B cell (primary cell): ENCODE results near the gene NELFE. TPM values are rescaled to one million over a fixed set of nuclear protein-coding genes. Genes with fewer than 3 reads are reported as not detected.

Source experiments
- ATAC-seq: fragments of 200-7000 bp; cut with Tn5 transposase; one replicate; pipeline ENCODE4 v1.10.0; 2021; ENCODE audit warnings: low read depth, mild to moderate bottlenecking, moderate number of reproducible peaks, moderate library complexity
- CTCF ChIA-PET: fragments of 350-600 bp; sonication (Branson Sonifier 250); formaldehyde crosslinking; loops from one replicate; lab custom pipeline; 2021; ENCODE audit warnings: antibody characterized with exemption, inconsistent platforms; lab: Charles Lee
- POLR2A ChIA-PET: fragments of 350-600 bp; sonication (Branson Sonifier 250); formaldehyde crosslinking; loops from one replicate; lab custom pipeline; 2021; ENCODE audit warnings: antibody characterized with exemption; lab: Charles Lee
- DNase-seq: peaks from one replicate; pipeline ENCODE4 v3.0.0; 2013
- H2AFZ ChIP-seq: 2 replicates; pipeline ENCODE4 v1.6.1; 2012; ENCODE audit warnings: mild to moderate bottlenecking, low read depth, low read length; ENCODE audit not compliant: insufficient read depth, poor library complexity, severe bottlenecking
- H3K27ac ChIP-seq, 2 donors: 1 replicate in 1 of 2; 2 replicates in 1 of 2; pipeline ENCODE4 v1.5.1; 2012 to 2013; ENCODE audit warnings: low read length in 2 of 2, mild to moderate bottlenecking in 2 of 2, moderate library complexity in 1 of 2
- H3K27me3 ChIP-seq, 4 experiments: fragments of 200-600 bp in 1 of 4; sonication (generic) in 1 of 4; replicated peaks in 1 of 4; 1 replicate in 2 of 4; 2 replicates in 2 of 4; pipeline versions ENCODE4 v1.6.1 to v1.7.0; 2013 to 2016; ENCODE audit warnings: low read length in 3 of 4, mild to moderate bottlenecking in 2 of 4, mixed read lengths in 1 of 4, moderate library complexity in 1 of 4; ENCODE audit not compliant: insufficient read depth in 4 of 4, control insufficient read depth in 3 of 4; ENCODE audit errors: control extremely low read depth in 1 of 4
- H3K36me3 ChIP-seq, 2 experiments: replicated peaks in 1 of 2; 1 replicate in 1 of 2; 2 replicates in 1 of 2; pipeline versions ENCODE4 v1.6.1 to v1.7.1; 2013; ENCODE audit warnings: low read length in 1 of 2; ENCODE audit not compliant: insufficient read depth in 2 of 2, control insufficient read depth in 1 of 2; ENCODE audit errors: control extremely low read depth in 1 of 2, extremely low read depth in 1 of 2
- H3K4me1 ChIP-seq, 2 donors: fragments of 200-600 bp in 1 of 2; sonication (generic) in 1 of 2; 1 replicate in 1 of 2; 2 replicates in 1 of 2; pipeline versions ENCODE4 v1.5.1 to v1.6.1; 2013 to 2017; ENCODE audit warnings: low read length in 2 of 2; ENCODE audit not compliant: control insufficient read depth in 2 of 2, insufficient read depth in 2 of 2
- H3K4me2 ChIP-seq: replicated peaks from 2 replicates; pipeline ENCODE3; 2012; ENCODE audit warnings: mild to moderate bottlenecking, low read depth, low read length; ENCODE audit not compliant: poor library complexity, severe bottlenecking
- H3K4me3 ChIP-seq, 5 experiments: fragments of 200-600 bp in 1 of 5; sonication (generic) in 1 of 5; 1 replicate in 3 of 5; 2 replicates in 2 of 5; pipeline versions ENCODE4 v1.5.1 to v1.7.0; 2011 to 2016; ENCODE audit warnings: low read length in 4 of 5, mild to moderate bottlenecking in 4 of 5, low read depth in 2 of 5, control low read depth in 1 of 5, moderate library complexity in 1 of 5; ENCODE audit not compliant: insufficient read depth in 1 of 5; ENCODE audit errors: control extremely low read depth in 1 of 5, extremely low read depth in 1 of 5
- H3K79me2 ChIP-seq: fragments of 200-600 bp; sonication (generic); one replicate; pipeline ENCODE4 v1.6.0; 2016; ENCODE audit warnings: low read length; ENCODE audit not compliant: control insufficient read depth, insufficient read depth
- H3K9ac ChIP-seq: fragments of 200-600 bp; sonication (generic); 2 replicates; pipeline ENCODE4 v1.6.1; 2017; ENCODE audit warnings: mild to moderate bottlenecking, low read length, moderate library complexity
- H3K9me3 ChIP-seq, 3 donors: one replicate each; pipeline versions ENCODE4 v1.6.1 to v1.7.1; 2013; ENCODE audit warnings: low read length in 2 of 3; ENCODE audit not compliant: control insufficient read depth in 2 of 3, insufficient read depth in 1 of 3; ENCODE audit errors: control extremely low read depth in 1 of 3
- H4K20me1 ChIP-seq: 2 replicates; pipeline ENCODE4 v1.6.0; 2012; ENCODE audit warnings: mild to moderate bottlenecking, low read length; ENCODE audit not compliant: insufficient read depth, control insufficient read depth, poor library complexity, severe bottlenecking
- H3K27ac Mint-ChIP-seq: one replicate; pipeline ENCODE4 v1.8.0; 2021; ENCODE audit warnings: mixed read lengths
- H3K27me3 Mint-ChIP-seq: one replicate; pipeline ENCODE4 v1.8.0; 2021; ENCODE audit warnings: mixed read lengths
- H3K4me1 Mint-ChIP-seq: one replicate; pipeline ENCODE4 v1.8.0; 2021; ENCODE audit warnings: mixed read lengths
- H3K4me3 Mint-ChIP-seq: one replicate; pipeline ENCODE4 v1.8.0; 2021; ENCODE audit warnings: mixed read lengths
- H3K9me3 Mint-ChIP-seq: one replicate; pipeline ENCODE4 v1.8.0; 2022; ENCODE audit warnings: mixed read lengths; ENCODE audit not compliant: insufficient read depth
- EZH2 ChIP-seq: IDR thresholded peaks from 2 replicates; pipeline ENCODE4 v1.6.1; 2012; ENCODE audit warnings: borderline replicate concordance, low read depth, mild to moderate bottlenecking, moderate library complexity, low read length; ENCODE audit not compliant: insufficient read depth, poor library complexity, severe bottlenecking
- WGBS: methylation state at CpG from one replicate; pipeline ENCODE4 v1.1.5; 2013; ENCODE audit warnings: missing lambda C conversion rate; ENCODE audit not compliant: insufficient coverage; 5-methylcytosine and 5-hydroxymethylcytosine counted together
- intact Hi-C: fragments of 100-400 bp; cut with micrococcal nuclease; formaldehyde crosslinking; loops from one replicate; pipeline ENCODE4 v1.10.0; 2022
- polyA plus RNA-seq: library from polyadenylated mRNA; depleted of rRNA; stranded (reverse); fragments of >200 nt; gene quantifications from 2 replicates; pipeline ENCODE4 v1.2.3, GENCODE V29; 2012
- total RNA-seq, 2 donors: library from RNA; stranded (reverse); fragments of 120-200 nt in 1 of 2; gene quantifications; 1 replicate in 1 of 2; 2 replicates in 1 of 2; pipeline versions ENCODE4 v1.2.3 to v1.2.4, GENCODE V29; 2013 to 2022
- TF ChIP-seq, protein P1 (sequence below): fragments of 200-600 bp; IDR thresholded peaks from one replicate; pipeline ENCODE4 v1.8.0; 2022; ENCODE audit warnings: antibody characterized with exemption, mild to moderate bottlenecking

Gene NELFE
- total and polyA plus RNA-seq, 2 donors (not counting 1 experiment from before 2014, with no cell fraction given), result 39.0 to 53.7 TPM

GRCh38 chr6:31979238-31979898, 20.6 kb upstream of the NELFE start:
- ATAC-seq (no peak), DNase-seq (no peak)
- H3K9me3 Mint-ChIP-seq, result no peaks in the 10 kb centered on the region
- no peak for TF ChIP-seq EZH2
- TF ChIP-seq, protein P1, sequence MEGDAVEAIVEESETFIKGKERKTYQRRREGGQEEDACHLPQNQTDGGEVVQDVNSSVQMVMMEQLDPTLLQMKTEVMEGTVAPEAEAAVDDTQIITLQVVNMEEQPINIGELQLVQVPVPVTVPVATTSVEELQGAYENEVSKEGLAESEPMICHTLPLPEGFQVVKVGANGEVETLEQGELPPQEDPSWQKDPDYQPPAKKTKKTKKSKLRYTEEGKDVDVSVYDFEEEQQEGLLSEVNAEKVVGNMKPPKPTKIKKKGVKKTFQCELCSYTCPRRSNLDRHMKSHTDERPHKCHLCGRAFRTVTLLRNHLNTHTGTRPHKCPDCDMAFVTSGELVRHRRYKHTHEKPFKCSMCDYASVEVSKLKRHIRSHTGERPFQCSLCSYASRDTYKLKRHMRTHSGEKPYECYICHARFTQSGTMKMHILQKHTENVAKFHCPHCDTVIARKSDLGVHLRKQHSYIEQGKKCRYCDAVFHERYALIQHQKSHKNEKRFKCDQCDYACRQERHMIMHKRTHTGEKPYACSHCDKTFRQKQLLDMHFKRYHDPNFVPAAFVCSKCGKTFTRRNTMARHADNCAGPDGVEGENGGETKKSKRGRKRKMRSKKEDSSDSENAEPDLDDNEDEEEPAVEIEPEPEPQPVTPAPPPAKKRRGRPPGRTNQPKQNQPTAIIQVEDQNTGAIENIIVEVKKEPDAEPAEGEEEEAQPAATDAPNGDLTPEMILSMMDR, result no peak
- H3K27ac Mint-ChIP-seq, result no peak overlapping the region
- POLR2A ChIA-PET, result no interaction called here
- H3K9me3 ChIP-seq, result peaks cover 0 to 3% (median 0%) of the 10 kb centered on the region in 3 donors
- peaks cover 10% of the 10 kb centered on the region for H3K79me2 ChIP-seq
- no peaks in the 10 kb centered on the region for H3K4me1 ChIP-seq
- no peak overlapping the region for H2AFZ ChIP-seq
- no peaks in the 10 kb centered on the region for H3K27me3 ChIP-seq
- no peak overlapping the region for H3K4me3 ChIP-seq
- intact Hi-C loops, result loop anchor here (10.0 kb wide), 4 partner anchors 145 to 1915 kb away; partner anchors contain the start of genes CLIC1, HSD17B8, POLR1H and PPP1R11
- H4K20me1 ChIP-seq, result no peaks in the 10 kb centered on the region
- H3K36me3 ChIP-seq, result peaks cover 3 to 12% of the 10 kb centered on the region in 2 experiments
- H3K27ac ChIP-seq, result no peak overlapping the region
- CTCF ChIA-PET, result interaction anchor here (0.8 kb wide), 1 partner anchor 14 kb away, joined by 3 read pairs; no protein-coding TSS in a partner anchor
- no peak overlapping the region for H3K9ac ChIP-seq
- no peak overlapping the region for H3K4me2 ChIP-seq
- no peak overlapping the region for H3K4me3 Mint-ChIP-seq
- no peaks in the 10 kb centered on the region for H3K4me1 Mint-ChIP-seq
- WGBS, result 96% methylated on average over 3 of the region's 3 CpGs
- H3K27me3 Mint-ChIP-seq, result no peaks in the 10 kb centered on the region

DNA sequence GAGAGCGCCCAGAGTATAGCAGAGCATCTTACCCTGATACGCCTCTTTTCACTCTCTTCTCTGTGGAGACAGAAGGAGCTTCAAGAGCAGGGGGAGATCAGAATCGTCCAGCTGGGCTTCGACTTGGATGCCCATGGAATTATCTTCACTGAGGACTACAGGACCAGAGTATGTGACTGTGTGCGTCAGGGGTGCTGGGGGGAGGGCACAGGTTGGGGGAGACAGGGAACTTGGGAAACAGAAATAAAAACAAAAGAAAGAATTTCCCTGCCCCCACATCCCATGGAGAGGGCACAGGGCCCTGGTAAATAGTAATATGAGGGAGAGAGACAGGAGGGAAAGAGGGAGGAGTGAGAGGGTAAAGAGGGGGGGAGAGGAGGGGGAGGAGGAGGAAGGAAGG, 20.1 kb upstream of the NELFE start:
- Histone ChIP-seq H3K27me3 (no peaks in the 10 kb centered on the region), H3K4me3 (no peak overlapping the region), H2AFZ (no peak overlapping the region), H3K9me3 (peaks cover 0 to 3% (median 0%) of the 10 kb centered on the region in 3 donors), H3K4me1 (no peaks in the 10 kb centered on the region), H3K36me3 (peaks cover 3 to 12% of the 10 kb centered on the region in 2 experiments), H3K4me2 (no peak overlapping the region), H3K27ac (no peak overlapping the region), H3K79me2 (peaks cover 10% of the 10 kb centered on the region), H4K20me1 (no peaks in the 10 kb centered on the region), H3K9ac (no peak overlapping the region)
- H3K27me3 Mint-ChIP-seq, result no peaks in the 10 kb centered on the region
- TF ChIP-seq EZH2, result no peak
- TF ChIP-seq, protein P1, result no peak
- ChIA-PET CTCF (no interaction called here), POLR2A (no interaction called here)
- intact Hi-C loops, result loop anchor here (10.0 kb wide), 4 partner anchors 144 to 1914 kb away; partner anchors contain the start of genes CLIC1, HSD17B8, POLR1H and PPP1R11
- no peaks in the 10 kb centered on the region for H3K4me1 Mint-ChIP-seq
- no peak overlapping the region for H3K4me3 Mint-ChIP-seq
- no peaks in the 10 kb centered on the region for H3K9me3 Mint-ChIP-seq
- ATAC-seq, result no peak
- no peak for DNase-seq
- H3K27ac Mint-ChIP-seq, result no peak overlapping the region
- WGBS, result 100% methylated on average over 3 of the region's 5 CpGs
